ENCODE results near the gene OPRPN. TPM values are rescaled to one million over a fixed set of nuclear protein-coding genes. Genes with fewer than 3 reads are reported as not detected.

OPRPN gene
- total RNA-seq, 1 donor from 2014 or later = not detected

- Histone ChIP-seq H3K36me3 (no peaks in the 10 kb centered on the region), H3K9me3 (no peaks in the 10 kb centered on the region), H3K27me3 (no peaks in the 10 kb centered on the region), H3K27ac (no peak overlapping the region), H3K4me3 (no peak overlapping the region), H3K4me1 (no peaks in the 10 kb centered on the region)
- no peak for DNase-seq (ENCODE audit: low spot score in 2 of 2)
- TF ChIP-seq CTCF (IDR thresholded peaks at IDR 0.05) = no peak
- intact Hi-C loops (cut with DNase I) = no loop called here
Observed at GRCh38 chr4:70392057-70392776, 5.5 kb upstream of the OPRPN start.

GRCh38 chr4:70399319-70399718 is 1.6 kb downstream of the OPRPN start:
- Histone ChIP-seq H3K27me3 (no peaks in the 10 kb centered on the region), H3K36me3 (no peaks in the 10 kb centered on the region), H3K27ac (no peak overlapping the region), H3K4me1 (no peaks in the 10 kb centered on the region), H3K9me3 (no peaks in the 10 kb centered on the region), H3K4me3 (no peak overlapping the region)
- DNase-seq (ENCODE audit: low spot score in 2 of 2) = no peak
- no peak for TF ChIP-seq CTCF (IDR thresholded peaks at IDR 0.05)
- intact Hi-C loops (cut with DNase I) = no loop called here

- Histone ChIP-seq H3K27ac (no peak overlapping the region), H3K36me3 (no peaks in the 10 kb centered on the region), H3K4me1 (no peaks in the 10 kb centered on the region), H3K4me3 (no peak overlapping the region), H3K9me3 (no peaks in the 10 kb centered on the region), H3K27me3 (no peaks in the 10 kb centered on the region)
- no peak for TF ChIP-seq CTCF (IDR thresholded peaks at IDR 0.05)
- intact Hi-C loops (cut with DNase I) = no loop called here
- no peak for DNase-seq (ENCODE audit: low spot score in 2 of 2)
Observed at GRCh38 chr4:70402762-70403161, 5.0 kb downstream of the OPRPN start.

- DNase-seq (ENCODE audit: low spot score in 2 of 2) = no peak
- Histone ChIP-seq H3K4me3 (no peak overlapping the region), H3K4me1 (no peaks in the 10 kb centered on the region), H3K27ac (no peak overlapping the region), H3K36me3 (no peaks in the 10 kb centered on the region), H3K27me3 (no peaks in the 10 kb centered on the region), H3K9me3 (no peaks in the 10 kb centered on the region)
- intact Hi-C loops (cut with DNase I) = no loop called here
- TF ChIP-seq CTCF (IDR thresholded peaks at IDR 0.05) = no peak
Observed at GRCh38 chr4:70405765-70406164, 8.0 kb downstream of the OPRPN start.

GRCh38 chr4:70425306-70425705 is 27.6 kb downstream of the OPRPN start:
- no peaks in the 10 kb centered on the region for H3K9me3 ChIP-seq
- no peak overlapping the region for H3K4me3 ChIP-seq
- DNase-seq (ENCODE audit: low spot score in 2 of 2) = no peak
- no peaks in the 10 kb centered on the region for H3K4me1 ChIP-seq
- intact Hi-C loops (cut with DNase I) = no loop called here
- H3K36me3 ChIP-seq = no peaks in the 10 kb centered on the region
- H3K27ac ChIP-seq = no peak overlapping the region
- no peaks in the 10 kb centered on the region for H3K27me3 ChIP-seq
- TF ChIP-seq CTCF (IDR thresholded peaks at IDR 0.05) = no peak

- no peak for DNase-seq (ENCODE audit: low spot score in 2 of 2)
- Histone ChIP-seq H3K36me3 (no peaks in the 10 kb centered on the region), H3K4me3 (no peak overlapping the region), H3K27me3 (no peaks in the 10 kb centered on the region), H3K27ac (no peak overlapping the region), H3K4me1 (no peaks in the 10 kb centered on the region), H3K9me3 (no peaks in the 10 kb centered on the region)
- intact Hi-C loops (cut with DNase I) = no loop called here
- no peak for TF ChIP-seq CTCF (IDR thresholded peaks at IDR 0.05)
Observed at GRCh38 chr4:70426789-70427188, 29.0 kb downstream of the OPRPN start.
